ENCODE results near the gene COG5. TPM values are rescaled to one million over a fixed set of nuclear protein-coding genes. Genes with fewer than 3 reads are reported as not detected.

Gene COG5
- total RNA-seq, 1 experiment from 2014 or later, result 43.9 TPM

DNA sequence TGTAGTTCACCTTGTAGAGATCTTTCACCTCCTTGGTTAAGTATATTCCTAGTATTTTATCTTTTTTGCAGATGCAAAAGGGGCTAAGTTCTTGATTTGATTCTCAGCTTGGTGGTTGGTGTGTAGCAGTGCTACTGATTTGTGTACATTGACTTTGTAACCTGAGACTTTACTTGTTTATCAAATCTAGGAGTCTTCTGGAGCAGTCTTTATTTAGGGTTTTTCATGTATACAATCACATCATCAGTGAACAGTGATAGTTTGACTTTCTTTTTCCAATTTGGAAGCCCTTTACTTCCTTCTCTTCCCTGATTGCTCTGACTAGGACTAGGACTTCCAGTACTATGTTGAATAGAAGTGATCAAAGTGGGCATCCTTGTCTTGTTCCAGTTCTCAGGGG lies 60.0 kb downstream of the COG5 start:
- CTCF ChIA-PET, result no interaction called here
- intact Hi-C loops (cut with micrococcal nuclease; ENCODE audit: unreplicated experiment), result no loop called here
- H3K4me3 Mint-ChIP-seq (ENCODE audit: unreplicated experiment), result no peak overlapping the region
- peaks cover 1% of the 10 kb centered on the region for H3K9me3 Mint-ChIP-seq (ENCODE audit: unreplicated experiment)
- no peaks in the 10 kb centered on the region for H3K4me1 Mint-ChIP-seq (ENCODE audit: low read depth, unreplicated experiment)
- Histone ChIP-seq H3K4me3 (ENCODE audit: low read depth, low read length) (no peak overlapping the region), H3K36me3 (ENCODE audit: control insufficient read depth, insufficient read depth, low read length) (no peaks in the 10 kb centered on the region), H3K27me3 (replicated peaks; ENCODE audit: control insufficient read depth, insufficient read depth, low read length) (no peaks in the 10 kb centered on the region), H3K9me3 (no peaks in the 10 kb centered on the region), H3K4me1 (peaks cover 15% of the 10 kb centered on the region)
- no peak for TF ChIP-seq CTCF (IDR thresholded peaks at IDR 0.05; ENCODE audit: insufficient read depth in 1 of 2, low read depth in 1 of 2, low read length in 1 of 2, severe bottlenecking in 1 of 2, unreplicated experiment in 1 of 2)
- POLR2A ChIA-PET, result no interaction called here
- BruUV-seq (replicated peaks), result no TSS peak
- DNase-seq, result no peak
- no peak overlapping the region for H3K27ac Mint-ChIP-seq (ENCODE audit: unreplicated experiment)
- no peaks in the 10 kb centered on the region for H3K27me3 Mint-ChIP-seq (ENCODE audit: insufficient read depth, unreplicated experiment)
- peaks cover 19% of the 10 kb centered on the region for H3K36me3 Mint-ChIP-seq (ENCODE audit: insufficient read depth, unreplicated experiment)

DNA sequence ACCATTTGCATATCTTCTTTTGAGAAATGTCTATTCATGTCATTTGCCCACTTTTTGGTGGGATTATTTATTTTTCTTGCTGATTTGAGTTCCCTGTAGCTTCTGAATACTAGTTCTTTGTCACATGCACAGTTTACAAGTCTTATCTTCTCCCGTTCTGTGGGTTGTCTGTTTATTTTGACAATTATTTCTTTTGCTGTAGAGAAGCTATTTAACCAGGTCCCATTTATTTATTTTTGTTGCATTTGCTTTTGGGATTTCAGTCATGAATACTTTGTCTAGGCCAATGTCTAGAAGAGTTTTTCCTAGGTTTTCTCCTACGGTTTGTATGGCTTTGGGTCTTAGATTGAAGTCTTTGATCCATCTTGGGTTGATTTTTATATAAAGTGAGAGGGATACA lies 60.9 kb downstream of the COG5 start:
- Mint-ChIP-seq H3K27ac (ENCODE audit: unreplicated experiment) (no peak overlapping the region), H3K27me3 (ENCODE audit: insufficient read depth, unreplicated experiment) (no peaks in the 10 kb centered on the region), H3K36me3 (ENCODE audit: insufficient read depth, unreplicated experiment) (peaks cover 19% of the 10 kb centered on the region), H3K4me3 (ENCODE audit: unreplicated experiment) (no peak overlapping the region), H3K4me1 (ENCODE audit: low read depth, unreplicated experiment) (no peaks in the 10 kb centered on the region), H3K9me3 (ENCODE audit: unreplicated experiment) (no peaks in the 10 kb centered on the region)
- intact Hi-C loops (cut with micrococcal nuclease; ENCODE audit: unreplicated experiment), result no loop called here
- Histone ChIP-seq H3K9me3 (no peaks in the 10 kb centered on the region), H3K27me3 (replicated peaks; ENCODE audit: control insufficient read depth, insufficient read depth, low read length) (no peaks in the 10 kb centered on the region), H3K4me1 (peaks cover 15% of the 10 kb centered on the region), H3K36me3 (ENCODE audit: control insufficient read depth, insufficient read depth, low read length) (no peaks in the 10 kb centered on the region), H3K4me3 (ENCODE audit: low read depth, low read length) (no peak overlapping the region)
- POLR2A ChIA-PET, result no interaction called here
- CTCF ChIA-PET, result no interaction called here
- no peak for TF ChIP-seq CTCF (IDR thresholded peaks at IDR 0.05; ENCODE audit: insufficient read depth in 1 of 2, low read depth in 1 of 2, low read length in 1 of 2, severe bottlenecking in 1 of 2, unreplicated experiment in 1 of 2)
- no peak for DNase-seq
- BruUV-seq (replicated peaks), result no TSS peak

DNA sequence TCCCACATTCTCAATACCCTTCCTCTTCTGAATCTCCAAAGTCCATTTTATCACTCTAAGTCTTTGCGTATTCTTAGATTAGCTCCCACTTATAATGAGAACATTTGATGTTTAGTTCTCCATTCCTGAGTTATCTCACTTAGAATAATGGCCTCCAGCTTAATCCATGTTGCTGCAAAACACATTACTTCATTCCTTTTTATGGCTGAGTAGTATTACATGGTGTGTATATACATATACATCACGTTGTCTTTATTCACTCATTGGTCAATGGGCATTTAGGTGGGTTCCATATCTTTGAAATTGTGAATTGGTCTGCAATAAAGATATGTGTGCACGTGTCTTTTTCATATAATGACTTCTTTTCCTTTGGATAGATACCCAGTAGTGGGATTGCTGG lies 61.6 kb downstream of the COG5 start:
- Mint-ChIP-seq H3K4me1 (ENCODE audit: low read depth, unreplicated experiment) (no peaks in the 10 kb centered on the region), H3K4me3 (ENCODE audit: unreplicated experiment) (no peak overlapping the region), H3K36me3 (ENCODE audit: insufficient read depth, unreplicated experiment) (peaks cover 19% of the 10 kb centered on the region), H3K27ac (ENCODE audit: unreplicated experiment) (no peak overlapping the region), H3K9me3 (ENCODE audit: unreplicated experiment) (no peaks in the 10 kb centered on the region), H3K27me3 (ENCODE audit: insufficient read depth, unreplicated experiment) (no peaks in the 10 kb centered on the region)
- no TSS peak for BruUV-seq (replicated peaks)
- CTCF ChIA-PET, result interaction anchor here (1.5 kb wide), 1 partner anchor 39 kb away, joined by 7 read pairs; no protein-coding TSS in a partner anchor
- DNase-seq, result no peak
- POLR2A ChIA-PET, result no interaction called here
- Histone ChIP-seq H3K4me1 (peaks cover 15% of the 10 kb centered on the region), H3K27me3 (replicated peaks; ENCODE audit: control insufficient read depth, insufficient read depth, low read length) (no peaks in the 10 kb centered on the region), H3K9me3 (no peaks in the 10 kb centered on the region), H3K36me3 (ENCODE audit: control insufficient read depth, insufficient read depth, low read length) (no peaks in the 10 kb centered on the region), H3K4me3 (ENCODE audit: low read depth, low read length) (no peak overlapping the region)
- intact Hi-C loops (cut with micrococcal nuclease; ENCODE audit: unreplicated experiment), result no loop called here
- TF ChIP-seq CTCF (IDR thresholded peaks at IDR 0.05; ENCODE audit: insufficient read depth in 1 of 2, low read depth in 1 of 2, low read length in 1 of 2, severe bottlenecking in 1 of 2, unreplicated experiment in 1 of 2), result no peak

Measured in Caco-2 (cell line).